Panc1 (cell line): ENCODE results near the gene UQCR11. TPM values are rescaled to one million over a fixed set of nuclear protein-coding genes. Genes with fewer than 3 reads are reported as not detected.

Experiments
- ATAC-seq: fragments of 200-7000 bp; cut with Tn5 transposase; 2 replicates; pipeline ENCODE4 v1.9.1; 2020; ENCODE audit warnings: mild to moderate bottlenecking, moderate library complexity
- BruUV-seq: library from RNA; stranded (reverse); fragments of 400-500 nt; replicated peaks from 2 replicates; lab custom pipeline; 2021; lab: Mats Ljungman, UMichigan
- CTCF ChIA-PET: fragments of 300-600 bp; sonication (Branson Sonifier 250); formaldehyde crosslinking; loops from one replicate; lab custom pipeline; 2022; ENCODE audit warnings: antibody characterized with exemption; lab: Charles Lee
- POLR2A ChIA-PET: fragments of 300-600 bp; sonication (Branson Sonifier 250); formaldehyde crosslinking; loops from one replicate; lab custom pipeline; 2022; ENCODE audit warnings: antibody characterized with exemption; lab: Charles Lee
- DNase-seq: peaks from one replicate; pipeline ENCODE4 v3.0.0-alpha.2; 2010; ENCODE audit warnings: low read depth, low spot score
- H3K27ac ChIP-seq: 2 replicates; pipeline ENCODE4 v1.5.1; 2011; ENCODE audit warnings: mild to moderate bottlenecking, low read length, inconsistent platforms
- H3K27me3 ChIP-seq: fragments of 200-500 bp; sonication (Bioruptor generic); 2 replicates; pipeline ENCODE4 v1.6.0; 2014; ENCODE audit warnings: low read length, inconsistent platforms; ENCODE audit not compliant: control insufficient read depth, insufficient read depth
- H3K36me3 ChIP-seq: fragments of 200-500 bp; sonication (Bioruptor generic); 2 replicates; pipeline ENCODE4 v1.5.1; 2014; ENCODE audit warnings: inconsistent platforms, mild to moderate bottlenecking, low read length, moderate library complexity; ENCODE audit not compliant: control insufficient read depth, insufficient read depth
- H3K4me1 ChIP-seq: 2 replicates; pipeline ENCODE4 v1.5.1; 2011; ENCODE audit warnings: inconsistent platforms, mild to moderate bottlenecking, low read length, moderate library complexity; ENCODE audit not compliant: control insufficient read depth, insufficient read depth
- H3K4me3 ChIP-seq, 2 experiments: 2 replicates each; pipeline ENCODE4 v1.5.1; 2011 to 2012; ENCODE audit warnings: low read depth in 2 of 2, low read length in 2 of 2, mild to moderate bottlenecking in 2 of 2, inconsistent platforms in 1 of 2, moderate library complexity in 1 of 2
- H3K9me3 ChIP-seq: fragments of 200-500 bp; sonication (Bioruptor generic); 2 replicates; pipeline ENCODE4 v1.5.1; 2014; ENCODE audit warnings: low read depth, mild to moderate bottlenecking, inconsistent platforms, low read length, moderate library complexity; ENCODE audit not compliant: control insufficient read depth, insufficient read depth
- POLR2AphosphoS5 ChIP-seq: IDR thresholded peaks from 2 replicates; pipeline ENCODE4 v1.6.1; 2012; ENCODE audit warnings: mild to moderate bottlenecking, low read depth, low read length, moderate library complexity
- SIN3A ChIP-seq: IDR thresholded peaks from 2 replicates; pipeline ENCODE4 v1.6.1; 2012; ENCODE audit warnings: low read depth, mild to moderate bottlenecking, low read length, moderate library complexity, borderline replicate concordance; ENCODE audit not compliant: insufficient read depth
- TCF7L2 ChIP-seq: IDR thresholded peaks from 2 replicates; pipeline ENCODE4 v1.6.1; 2011; ENCODE audit warnings: mild to moderate bottlenecking, low read depth, low read length, inconsistent platforms
- in situ Hi-C: cut with HindIII; loops from 2 replicates; pipeline ENCODE4 v1.10.0; 2016; ENCODE audit warnings: low sequenced_read_pairs, low pct_unique_long_range_greater_than_20kb
- intact Hi-C: fragments of 100-400 bp; cut with micrococcal nuclease; formaldehyde crosslinking; loops from one replicate; pipeline ENCODE4 v1.10.0; 2022; ENCODE audit not compliant: unreplicated experiment
- total RNA-seq: library from RNA; stranded (reverse); gene quantifications from one replicate; pipeline ENCODE4 v1.2.1, GENCODE V29; 2021; ENCODE audit not compliant: unreplicated experiment
- TF ChIP-seq, protein P1 (sequence below): fragments of 450-650 bp; IDR thresholded peaks from 2 replicates; pipeline ENCODE4 v1.5.1; 2017; ENCODE audit warnings: mild to moderate bottlenecking
- TF ChIP-seq, protein P2 (sequence below), 2 experiments: IDR thresholded peaks; 2 replicates each; pipeline ENCODE4 v1.6.1; 2011 to 2012; ENCODE audit warnings: low read depth in 2 of 2, control low read depth in 1 of 2, low read length in 1 of 2, mild to moderate bottlenecking in 1 of 2, moderate library complexity in 1 of 2; ENCODE audit not compliant: insufficient read depth in 1 of 2

Gene UQCR11
- total RNA-seq, 1 experiment from 2014 or later, result 300 TPM

DNA sequence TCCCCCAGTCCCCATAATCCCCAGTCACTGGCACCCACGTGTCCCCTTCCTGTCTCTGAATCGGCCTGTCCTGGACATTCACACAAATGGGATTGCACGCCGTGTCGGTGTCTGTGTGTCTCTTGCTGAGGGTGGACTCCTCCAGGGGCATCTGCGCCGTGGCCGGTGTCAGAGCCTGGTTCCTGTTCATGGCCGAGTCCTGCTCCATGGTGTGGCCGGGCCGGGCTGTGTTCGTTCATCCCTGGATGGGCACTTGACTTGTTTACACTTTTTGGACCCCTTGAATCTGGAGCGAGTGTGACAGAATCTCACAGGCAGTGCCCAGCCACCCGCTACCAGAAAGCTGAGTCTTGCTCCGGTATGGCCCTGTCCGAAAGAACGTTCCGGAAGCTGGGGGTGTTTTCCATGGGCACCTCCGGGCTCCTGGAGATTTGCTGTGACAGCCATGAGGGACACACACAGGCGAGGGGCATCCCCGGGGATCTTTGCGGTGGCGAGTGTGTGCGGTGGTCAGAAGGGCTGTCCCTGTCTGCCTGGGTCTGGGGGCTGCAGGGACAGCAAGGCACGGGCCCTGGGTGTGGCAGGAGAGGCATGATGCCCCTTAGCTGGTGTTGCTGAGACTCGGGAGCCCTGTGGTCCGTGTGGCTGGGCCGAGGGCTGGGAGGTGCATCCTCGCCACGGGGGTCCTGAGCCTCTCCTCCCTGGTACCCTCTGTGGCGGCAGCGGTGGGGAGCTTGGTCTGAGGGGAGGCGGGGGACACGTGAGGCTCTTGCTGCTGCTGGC lies 30.7 kb downstream of the UQCR11 start:
- ChIA-PET CTCF (no interaction called here), POLR2A (no interaction called here)
- no peak for ATAC-seq
- TF ChIP-seq, protein P1, sequence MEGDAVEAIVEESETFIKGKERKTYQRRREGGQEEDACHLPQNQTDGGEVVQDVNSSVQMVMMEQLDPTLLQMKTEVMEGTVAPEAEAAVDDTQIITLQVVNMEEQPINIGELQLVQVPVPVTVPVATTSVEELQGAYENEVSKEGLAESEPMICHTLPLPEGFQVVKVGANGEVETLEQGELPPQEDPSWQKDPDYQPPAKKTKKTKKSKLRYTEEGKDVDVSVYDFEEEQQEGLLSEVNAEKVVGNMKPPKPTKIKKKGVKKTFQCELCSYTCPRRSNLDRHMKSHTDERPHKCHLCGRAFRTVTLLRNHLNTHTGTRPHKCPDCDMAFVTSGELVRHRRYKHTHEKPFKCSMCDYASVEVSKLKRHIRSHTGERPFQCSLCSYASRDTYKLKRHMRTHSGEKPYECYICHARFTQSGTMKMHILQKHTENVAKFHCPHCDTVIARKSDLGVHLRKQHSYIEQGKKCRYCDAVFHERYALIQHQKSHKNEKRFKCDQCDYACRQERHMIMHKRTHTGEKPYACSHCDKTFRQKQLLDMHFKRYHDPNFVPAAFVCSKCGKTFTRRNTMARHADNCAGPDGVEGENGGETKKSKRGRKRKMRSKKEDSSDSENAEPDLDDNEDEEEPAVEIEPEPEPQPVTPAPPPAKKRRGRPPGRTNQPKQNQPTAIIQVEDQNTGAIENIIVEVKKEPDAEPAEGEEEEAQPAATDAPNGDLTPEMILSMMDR, result no peak
- TF ChIP-seq, protein P2, sequence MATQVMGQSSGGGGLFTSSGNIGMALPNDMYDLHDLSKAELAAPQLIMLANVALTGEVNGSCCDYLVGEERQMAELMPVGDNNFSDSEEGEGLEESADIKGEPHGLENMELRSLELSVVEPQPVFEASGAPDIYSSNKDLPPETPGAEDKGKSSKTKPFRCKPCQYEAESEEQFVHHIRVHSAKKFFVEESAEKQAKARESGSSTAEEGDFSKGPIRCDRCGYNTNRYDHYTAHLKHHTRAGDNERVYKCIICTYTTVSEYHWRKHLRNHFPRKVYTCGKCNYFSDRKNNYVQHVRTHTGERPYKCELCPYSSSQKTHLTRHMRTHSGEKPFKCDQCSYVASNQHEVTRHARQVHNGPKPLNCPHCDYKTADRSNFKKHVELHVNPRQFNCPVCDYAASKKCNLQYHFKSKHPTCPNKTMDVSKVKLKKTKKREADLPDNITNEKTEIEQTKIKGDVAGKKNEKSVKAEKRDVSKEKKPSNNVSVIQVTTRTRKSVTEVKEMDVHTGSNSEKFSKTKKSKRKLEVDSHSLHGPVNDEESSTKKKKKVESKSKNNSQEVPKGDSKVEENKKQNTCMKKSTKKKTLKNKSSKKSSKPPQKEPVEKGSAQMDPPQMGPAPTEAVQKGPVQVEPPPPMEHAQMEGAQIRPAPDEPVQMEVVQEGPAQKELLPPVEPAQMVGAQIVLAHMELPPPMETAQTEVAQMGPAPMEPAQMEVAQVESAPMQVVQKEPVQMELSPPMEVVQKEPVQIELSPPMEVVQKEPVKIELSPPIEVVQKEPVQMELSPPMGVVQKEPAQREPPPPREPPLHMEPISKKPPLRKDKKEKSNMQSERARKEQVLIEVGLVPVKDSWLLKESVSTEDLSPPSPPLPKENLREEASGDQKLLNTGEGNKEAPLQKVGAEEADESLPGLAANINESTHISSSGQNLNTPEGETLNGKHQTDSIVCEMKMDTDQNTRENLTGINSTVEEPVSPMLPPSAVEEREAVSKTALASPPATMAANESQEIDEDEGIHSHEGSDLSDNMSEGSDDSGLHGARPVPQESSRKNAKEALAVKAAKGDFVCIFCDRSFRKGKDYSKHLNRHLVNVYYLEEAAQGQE (IDR thresholded peaks at IDR 0.05; ENCODE audit: insufficient read depth in 1 of 2, low read depth in 2 of 2, low read length in 1 of 2), result no peak
- TF ChIP-seq TCF7L2 (no peak), SIN3A (no peak), POLR2AphosphoS5 (no peak)
- Histone ChIP-seq H3K4me1 (no peaks in the 10 kb centered on the region), H3K9me3 (no peaks in the 10 kb centered on the region), H3K4me3 (no peak overlapping the region), H3K27ac (no peak overlapping the region), H3K27me3 (no peaks in the 10 kb centered on the region), H3K36me3 (no peaks in the 10 kb centered on the region)
- in situ Hi-C loops (no loop called here), intact Hi-C loops (no loop called here)
- BruUV-seq, result no TSS peak
- DNase-seq, result no peak

DNA sequence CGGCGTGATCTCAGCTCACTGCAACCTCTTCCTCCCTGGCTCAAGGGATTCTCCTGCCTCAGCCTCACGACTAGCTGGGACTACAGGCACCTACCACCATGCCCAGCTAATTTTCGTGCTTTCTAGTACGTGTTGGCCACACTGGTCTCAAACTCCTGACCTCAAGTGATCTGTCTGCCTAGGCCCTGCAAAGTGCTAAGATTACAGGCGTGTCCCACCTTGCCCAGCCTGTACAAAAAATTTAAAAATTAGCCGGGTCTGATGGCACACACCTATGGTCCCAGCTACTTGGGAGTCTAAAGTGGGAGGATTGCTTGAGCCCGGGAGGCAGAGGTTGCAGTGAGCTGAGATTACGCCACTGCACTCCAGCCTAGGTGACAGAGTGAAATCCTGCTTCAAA lies 32.5 kb downstream of the UQCR11 start:
- ChIA-PET CTCF (no interaction called here), POLR2A (no interaction called here)
- intact Hi-C loops, result no loop called here
- Histone ChIP-seq H3K36me3 (no peaks in the 10 kb centered on the region), H3K27me3 (no peaks in the 10 kb centered on the region), H3K4me1 (no peaks in the 10 kb centered on the region), H3K4me3 (no peak overlapping the region), H3K27ac (no peak overlapping the region), H3K9me3 (no peaks in the 10 kb centered on the region)
- no TSS peak for BruUV-seq
- ATAC-seq (no peak), DNase-seq (no peak)
- in situ Hi-C loops, result no loop called here
- TF ChIP-seq SIN3A (no peak), POLR2AphosphoS5 (no peak), TCF7L2 (no peak)
- TF ChIP-seq, protein P1, result no peak
- TF ChIP-seq, protein P2 (IDR thresholded peaks at IDR 0.05; ENCODE audit: insufficient read depth in 1 of 2, low read depth in 2 of 2, low read length in 1 of 2), result no peak
